ENCODE data around the gene MAGI2. TPM values are rescaled to one million over a fixed set of nuclear protein-coding genes. Genes with fewer than 3 reads are reported as not detected.

MAGI2 gene
- total RNA-seq, 1 experiment from 2014 or later, result 0.22 TPM

DNA sequence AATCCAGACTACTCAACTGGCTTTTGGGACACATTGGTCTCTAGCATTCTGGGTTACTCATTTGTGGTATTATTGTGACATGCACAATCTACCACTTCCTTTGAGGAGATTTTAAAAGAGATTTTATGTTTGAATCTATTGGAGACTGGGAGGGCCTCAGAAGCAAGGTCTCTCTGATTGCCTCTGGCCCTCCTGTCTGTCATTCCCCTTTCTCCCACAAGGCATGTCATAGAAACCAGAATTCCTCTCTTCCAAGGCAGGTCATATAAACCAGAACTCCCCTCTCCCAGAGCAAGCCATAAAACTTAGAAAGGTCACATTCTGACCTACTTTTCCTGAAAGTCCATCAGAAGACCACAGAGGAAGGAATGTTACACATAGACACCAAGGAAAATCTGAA lies 877.2 kb downstream of the MAGI2 start:
- Histone ChIP-seq H3K79me2 (ENCODE audit: insufficient read depth, low read length) (no peaks in the 10 kb centered on the region), H3K27me3 (ENCODE audit: insufficient read depth, low read length) (no peaks in the 10 kb centered on the region), H3K36me3 (ENCODE audit: control insufficient read depth in 1 of 2, insufficient read depth in 2 of 2, low read length in 2 of 2) (no peaks in the 10 kb centered on the region), H3K4me3 (replicated peaks in 1 of 2; ENCODE audit: low read depth in 1 of 2, low read length in 2 of 2) (no peak overlapping the region), H2AFZ (ENCODE audit: low read depth, low read length, poor library complexity, severe bottlenecking) (no peak overlapping the region), H3K4me2 (ENCODE audit: low read length) (no peak overlapping the region), H3K9me2 (ENCODE audit: insufficient read depth) (no peaks in the 10 kb centered on the region), H3K27ac (ENCODE audit: low read depth, low read length) (no peak overlapping the region), H3K9me3 (ENCODE audit: control insufficient read depth in 1 of 2, insufficient read depth in 1 of 2, low read depth in 1 of 2, low read length in 2 of 2) (no peaks in the 10 kb centered on the region), H4K20me1 (ENCODE audit: insufficient read depth) (no peaks in the 10 kb centered on the region), H3K9ac (ENCODE audit: low read length) (no peak overlapping the region), H3K4me1 (ENCODE audit: control insufficient read depth in 1 of 2, insufficient read depth in 2 of 2, low read length in 2 of 2) (no peaks in the 10 kb centered on the region)
- no peak for TF ChIP-seq JUND (IDR thresholded peaks at IDR 0.05)
- TF ChIP-seq CBX3 (IDR thresholded peaks at IDR 0.05; ENCODE audit: low read depth), result no peak
- TF ChIP-seq EGR1 (IDR thresholded peaks at IDR 0.05; ENCODE audit: low read depth), result no peak
- TF ChIP-seq, protein P1, sequence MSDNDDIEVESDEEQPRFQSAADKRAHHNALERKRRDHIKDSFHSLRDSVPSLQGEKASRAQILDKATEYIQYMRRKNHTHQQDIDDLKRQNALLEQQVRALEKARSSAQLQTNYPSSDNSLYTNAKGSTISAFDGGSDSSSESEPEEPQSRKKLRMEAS (IDR thresholded peaks at IDR 0.05), result no peak
- no peak for TF ChIP-seq ELF1 (IDR thresholded peaks at IDR 0.05; ENCODE audit: borderline replicate concordance, low read depth)
- TF ChIP-seq SIN3A (IDR thresholded peaks at IDR 0.05; ENCODE audit: low read depth), result no peak
- no peak for TF ChIP-seq CTCF (IDR thresholded peaks at IDR 0.05 in 2 of 3, conservative IDR thresholded peaks at IDR 0.05 in 1 of 3; ENCODE audit: borderline replicate concordance in 1 of 3, insufficient read depth in 1 of 3, low read depth in 2 of 3, low read length in 2 of 3)
- TF ChIP-seq RAD21 (IDR thresholded peaks at IDR 0.05; ENCODE audit: low read depth), result no peak
- BruUV-seq (replicated peaks), result no TSS peak
- ChIA-PET CTCF (no interaction called here), RAD21 (ENCODE audit: low non-redundant PET in 1 of 2, low total read pairs in 2 of 2, uncharacterized antibody in 2 of 2, unreplicated experiment in 2 of 2) (no interaction called here), POLR2A (no interaction called here)
- intact Hi-C loops (cut with micrococcal nuclease), result no loop called here
- ATAC-seq (0 out of 2 replicates have a peak, but pooled peaks have one; percentile 44), DNase-seq (ENCODE audit: low read depth, low spot score) (no peak)

- Histone ChIP-seq H3K27me3 (ENCODE audit: insufficient read depth, low read length) (peaks cover 14% of the 10 kb centered on the region), H3K27ac (ENCODE audit: low read depth, low read length) (no peak overlapping the region), H3K4me2 (ENCODE audit: low read length) (no peak overlapping the region), H3K79me2 (ENCODE audit: insufficient read depth, low read length) (no peaks in the 10 kb centered on the region), H3K9ac (ENCODE audit: low read length) (no peak overlapping the region), H2AFZ (ENCODE audit: low read depth, low read length, poor library complexity, severe bottlenecking) (no peak overlapping the region), H4K20me1 (ENCODE audit: insufficient read depth) (no peaks in the 10 kb centered on the region), H3K9me2 (ENCODE audit: insufficient read depth) (no peaks in the 10 kb centered on the region), H3K4me3 (replicated peaks in 1 of 2; ENCODE audit: low read depth in 1 of 2, low read length in 2 of 2) (no peak overlapping the region), H3K36me3 (ENCODE audit: control insufficient read depth in 1 of 2, insufficient read depth in 2 of 2, low read length in 2 of 2) (no peaks in the 10 kb centered on the region), H3K9me3 (ENCODE audit: control insufficient read depth in 1 of 2, insufficient read depth in 1 of 2, low read depth in 1 of 2, low read length in 2 of 2) (no peaks in the 10 kb centered on the region), H3K4me1 (ENCODE audit: control insufficient read depth in 1 of 2, insufficient read depth in 2 of 2, low read length in 2 of 2) (no peaks in the 10 kb centered on the region)
- TF ChIP-seq ZBTB33 (IDR thresholded peaks at IDR 0.05; ENCODE audit: extremely low read depth, insufficient replicate concordance, low read length) (no peak), YY1 (IDR thresholded peaks at IDR 0.05; ENCODE audit: extremely low read depth, insufficient replicate concordance, low read depth, low read length) (no peak), EZH2phosphoT487 (IDR thresholded peaks at IDR 0.05; ENCODE audit: borderline replicate concordance) (no peak)
- ChIA-PET POLR2A (no interaction called here), CTCF (no interaction called here), RAD21 (ENCODE audit: low non-redundant PET in 1 of 2, low total read pairs in 2 of 2, uncharacterized antibody in 2 of 2, unreplicated experiment in 2 of 2) (no interaction called here)
- DNase-seq (ENCODE audit: low read depth, low spot score), result no peak
- intact Hi-C loops (cut with micrococcal nuclease), result no loop called here
- no TSS peak for BruUV-seq (replicated peaks)
- no peak for ATAC-seq
Observed at GRCh38 chr7:78571292-78571691, 882.2 kb downstream of the MAGI2 start.
